IPS DF 6.9 (cell line): Measurements from ENCODE around the gene TASOR.

Source experiments
- DNase-seq: peaks from one replicate; pipeline ENCODE4 v3.0.0-alpha.2; 2013; ENCODE audit warnings: low read depth, low spot score
- H3K27ac ChIP-seq: one replicate; pipeline ENCODE4 v1.5.1; 2013; ENCODE audit warnings: low read length, control low read depth
- H3K27me3 ChIP-seq: 2 replicates; pipeline ENCODE4 v1.6.1; 2013; ENCODE audit warnings: mild to moderate bottlenecking, low read length; ENCODE audit not compliant: control insufficient read depth, insufficient read depth
- H3K36me3 ChIP-seq: 2 replicates; pipeline ENCODE4 v1.6.1; 2013; ENCODE audit warnings: low read length; ENCODE audit not compliant: control insufficient read depth, insufficient read depth
- H3K4me1 ChIP-seq: 2 replicates; pipeline ENCODE4 v1.6.1; 2013; ENCODE audit warnings: low read length; ENCODE audit not compliant: control insufficient read depth, insufficient read depth
- H3K4me3 ChIP-seq: 2 replicates; pipeline ENCODE4 v1.5.1; 2013; ENCODE audit warnings: mild to moderate bottlenecking, low read length
- H3K9me3 ChIP-seq: 2 replicates; pipeline ENCODE4 v1.6.1; 2013; ENCODE audit warnings: low read length, inconsistent platforms; ENCODE audit not compliant: control insufficient read depth, insufficient read depth
- WGBS: extraction: QIAGEN DNeasy Blood & Tissue Kit; methylation state at CpG from one replicate; pipeline ENCODE4 v1.1.7; 2013; ENCODE audit warnings: mixed read lengths, missing lambda C conversion rate; ENCODE audit not compliant: insufficient read length, insufficient coverage; 5-methylcytosine and 5-hydroxymethylcytosine counted together

Gene TASOR

GRCh38 chr3:56684029-56684428 is 964 bp upstream of the TASOR start:
- no peaks in the 10 kb centered on the region for H3K9me3 ChIP-seq
- no peak overlapping the region for H3K4me3 ChIP-seq
- peaks cover 11% of the 10 kb centered on the region for H3K27me3 ChIP-seq
- no peak for DNase-seq
- no peaks in the 10 kb centered on the region for H3K36me3 ChIP-seq
- H3K4me1 ChIP-seq = peaks cover 2% of the 10 kb centered on the region; the same call in 1 of the 2 replicates
- no peak overlapping the region for H3K27ac ChIP-seq
- no CpG with 5 or more reads among the region's 13 CpGs for WGBS

GRCh38 chr3:56682462-56683121 is 473 bp downstream of the TASOR start:
- WGBS = no CpG with 5 or more reads among the region's 58 CpGs

GRCh38 chr3:56681984-56682461 is 1.0 kb downstream of the TASOR start:
- Histone ChIP-seq H3K27ac (no peak overlapping the region), H3K27me3 (peaks cover 11% of the 10 kb centered on the region), H3K36me3 (no peaks in the 10 kb centered on the region), H3K9me3 (no peaks in the 10 kb centered on the region), H3K4me3 (peak overlapping the region; percentile 61; the same call in 1 of the 2 replicates), H3K4me1 (peaks cover 2% of the 10 kb centered on the region; the same call in 1 of the 2 replicates)
- WGBS = no CpG with 5 or more reads among the region's 10 CpGs
- DNase-seq = peak; percentile 37

More at GRCh38 chr3:56682462-56683121, 473 bp downstream of the TASOR start:
- Histone ChIP-seq H3K27ac (no peak overlapping the region), H3K36me3 (no peaks in the 10 kb centered on the region), H3K9me3 (no peaks in the 10 kb centered on the region), H3K27me3 (peaks cover 11% of the 10 kb centered on the region), H3K4me3 (peak overlapping the region; percentile 61), H3K4me1 (peaks cover 2% of the 10 kb centered on the region; the same call in 1 of the 2 replicates)
- DNase-seq = no peak

- Histone ChIP-seq H3K4me3 (no peak overlapping the region), H3K9me3 (no peaks in the 10 kb centered on the region), H3K36me3 (no peaks in the 10 kb centered on the region), H3K4me1 (peaks cover 2% of the 10 kb centered on the region; the same call in 1 of the 2 replicates), H3K27me3 (peaks cover 9% of the 10 kb centered on the region), H3K27ac (no peak overlapping the region)
- DNase-seq = no peak
Observed at GRCh38 chr3:56680054-56680580, 2.9 kb downstream of the TASOR start.

- Histone ChIP-seq H3K27ac (no peak overlapping the region), H3K4me3 (no peak overlapping the region), H3K4me1 (no peaks in the 10 kb centered on the region), H3K36me3 (no peaks in the 10 kb centered on the region), H3K27me3 (no peaks in the 10 kb centered on the region), H3K9me3 (no peaks in the 10 kb centered on the region)
- DNase-seq = no peak
- WGBS = no CpG with 5 or more reads among the region's 1 CpG
Observed at GRCh38 chr3:56677286-56677685, 5.8 kb downstream of the TASOR start.

GRCh38 chr3:56673781-56674457 is 9.1 kb downstream of the TASOR start:
- no CpG with 5 or more reads among the region's 2 CpGs for WGBS
- DNase-seq = no peak
- no peaks in the 10 kb centered on the region for H3K36me3 ChIP-seq
- no peak overlapping the region for H3K27ac ChIP-seq
- H3K4me3 ChIP-seq = no peak overlapping the region
- no peaks in the 10 kb centered on the region for H3K9me3 ChIP-seq
- no peaks in the 10 kb centered on the region for H3K4me1 ChIP-seq
- H3K27me3 ChIP-seq = no peaks in the 10 kb centered on the region

GRCh38 chr3:56667973-56668579 is 15.0 kb downstream of the TASOR start:
- Histone ChIP-seq H3K4me3 (no peak overlapping the region), H3K27ac (no peak overlapping the region), H3K36me3 (no peaks in the 10 kb centered on the region; the same call in 1 of the 2 replicates), H3K4me1 (no peaks in the 10 kb centered on the region), H3K27me3 (no peaks in the 10 kb centered on the region), H3K9me3 (no peaks in the 10 kb centered on the region)
- no CpG with 5 or more reads among the region's 3 CpGs for WGBS
- DNase-seq = no peak

- H3K27ac ChIP-seq = no peak overlapping the region
- WGBS = no CpG with 5 or more reads among the region's 2 CpGs
- H3K9me3 ChIP-seq = no peaks in the 10 kb centered on the region
- no peaks in the 10 kb centered on the region for H3K4me1 ChIP-seq
- H3K4me3 ChIP-seq = no peak overlapping the region
- no peak for DNase-seq
- H3K27me3 ChIP-seq = no peaks in the 10 kb centered on the region
- H3K36me3 ChIP-seq = no peaks in the 10 kb centered on the region; the same call in 1 of the 2 replicates
Observed at GRCh38 chr3:56664823-56665222, 18.2 kb downstream of the TASOR start.

GRCh38 chr3:56655709-56656108 is 27.4 kb downstream of the TASOR start:
- no CpG with 5 or more reads among the region's 1 CpG for WGBS
- H3K36me3 ChIP-seq = peaks cover 3% of the 10 kb centered on the region; the same call in 1 of the 2 replicates

GRCh38 chr3:56654460-56654859 is 28.6 kb downstream of the TASOR start:
- Histone ChIP-seq H3K9me3 (no peaks in the 10 kb centered on the region), H3K27me3 (no peaks in the 10 kb centered on the region), H3K4me1 (no peaks in the 10 kb centered on the region), H3K4me3 (no peak overlapping the region), H3K27ac (no peak overlapping the region), H3K36me3 (peaks cover 3% of the 10 kb centered on the region; the same call in 1 of the 2 replicates)
- WGBS = no CpG with 5 or more reads among the region's 1 CpG
- DNase-seq = no peak

More at GRCh38 chr3:56655709-56656108, 27.4 kb downstream of the TASOR start:
- no peak overlapping the region for H3K27ac ChIP-seq
- H3K4me3 ChIP-seq = no peak overlapping the region
- DNase-seq = no peak
- H3K4me1 ChIP-seq = no peaks in the 10 kb centered on the region
- H3K9me3 ChIP-seq = no peaks in the 10 kb centered on the region
- H3K27me3 ChIP-seq = no peaks in the 10 kb centered on the region
